HG03097 (cell line): ENCODE data around the gene ZNF841.
"Not testable (repeated sequence)": the region's sequence is repeated elsewhere in the genome, so short reads cannot be mapped to it uniquely, and the experiment has no call there.

Experiments
- ATAC-seq: cut with Tn5 transposase; IDR thresholded peaks from one replicate; pipeline ENCODE4 v1.9.1; 2021; ENCODE audit not compliant: unreplicated experiment, low FRiP score

ZNF841 gene

GRCh38 chr19:52095172-52096014 lies at the start of gene ZNF841:
TSS of gene ZNF841 (minus strand) at chr19:52095765. CDS start at chr19:52084801, 10,964 bp downstream.
- peak; percentile 66 for ATAC-seq

- ATAC-seq, result no peak
Observed at GRCh38 chr19:52142001-52142595, 46.5 kb upstream of the ZNF841 start.

GRCh38 chr19:52141203-52141602 lies 45.6 kb upstream of the ZNF841 start:
- no peak for ATAC-seq

GRCh38 chr19:52140032-52140710 lies 44.6 kb upstream of the ZNF841 start:
- peak; percentile 92 for ATAC-seq

- peak; percentile 71 for ATAC-seq
Observed at GRCh38 chr19:52139252-52140031, 43.9 kb upstream of the ZNF841 start, which contains the start of gene ZNF616. TSS of gene ZNF616 (minus strand) at chr19:52139938. CDS start at chr19:52130512, 9,426 bp downstream.

GRCh38 chr19:52138983-52139251 lies 43.4 kb upstream of the ZNF841 start:
- ATAC-seq, result no peak

- ATAC-seq, result no peak
Observed at GRCh38 chr19:52138278-52138982, 42.9 kb upstream of the ZNF841 start.

- no peak for ATAC-seq
Observed at GRCh38 chr19:52120286-52120685, 24.7 kb upstream of the ZNF841 start.

- no peak for ATAC-seq
Observed at GRCh38 chr19:52115526-52116053, 20.0 kb upstream of the ZNF841 start.

- no peak for ATAC-seq
Observed at GRCh38 chr19:52114691-52115090, 19.1 kb upstream of the ZNF841 start.

- no peak for ATAC-seq
Observed at GRCh38 chr19:52112624-52113023, 17.1 kb upstream of the ZNF841 start.

GRCh38 chr19:52110780-52111179 lies 15.2 kb upstream of the ZNF841 start:
- no peak for ATAC-seq

- no peak for ATAC-seq
Observed at GRCh38 chr19:52102782-52103181, 7.2 kb upstream of the ZNF841 start.

GRCh38 chr19:52101866-52102562 lies 6.4 kb upstream of the ZNF841 start:
- no peak for ATAC-seq

GRCh38 chr19:52099497-52100138 lies 4.1 kb upstream of the ZNF841 start:
- ATAC-seq, result no peak

GRCh38 chr19:52096416-52096815 lies 851 bp upstream of the ZNF841 start:
- ATAC-seq, result not testable (repeated sequence)

- no peak for ATAC-seq
Observed at GRCh38 chr19:52094526-52095130, 937 bp downstream of the ZNF841 start.

GRCh38 chr19:52086481-52086880 lies 9.1 kb downstream of the ZNF841 start:
- no peak for ATAC-seq
